GM18499 (cell line): ENCODE measurements around the gene TOM1L2.
"Not testable (repeated sequence)": the region's sequence is repeated elsewhere in the genome, so short reads cannot be mapped to it uniquely, and the experiment has no call there.

Experiments
- ATAC-seq: cut with Tn5 transposase; IDR thresholded peaks from one replicate; pipeline ENCODE4 v1.9.1; 2021; ENCODE audit warnings: moderate number of reproducible peaks; ENCODE audit not compliant: insufficient read depth, unreplicated experiment

Gene TOM1L2

DNA sequence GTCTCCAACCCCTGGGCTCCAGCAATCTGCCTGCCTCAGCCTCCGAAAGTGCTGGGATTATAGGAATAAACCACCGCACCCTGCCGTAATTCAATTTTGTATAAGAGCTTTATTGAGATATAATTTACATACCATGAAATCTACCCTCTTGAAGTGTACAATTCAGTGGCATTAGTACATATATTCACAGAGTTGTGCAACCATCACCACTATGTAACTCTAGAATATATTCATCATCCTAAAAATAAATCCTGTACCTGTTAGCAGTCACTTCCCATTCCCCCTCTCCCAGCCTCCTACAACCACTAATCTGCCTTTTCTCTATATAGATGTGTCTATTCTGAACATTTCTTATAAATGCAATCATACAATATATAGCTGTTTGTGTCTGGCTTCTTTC is 26.1 kb downstream of the TOM1L2 start:
- no peak for ATAC-seq

DNA sequence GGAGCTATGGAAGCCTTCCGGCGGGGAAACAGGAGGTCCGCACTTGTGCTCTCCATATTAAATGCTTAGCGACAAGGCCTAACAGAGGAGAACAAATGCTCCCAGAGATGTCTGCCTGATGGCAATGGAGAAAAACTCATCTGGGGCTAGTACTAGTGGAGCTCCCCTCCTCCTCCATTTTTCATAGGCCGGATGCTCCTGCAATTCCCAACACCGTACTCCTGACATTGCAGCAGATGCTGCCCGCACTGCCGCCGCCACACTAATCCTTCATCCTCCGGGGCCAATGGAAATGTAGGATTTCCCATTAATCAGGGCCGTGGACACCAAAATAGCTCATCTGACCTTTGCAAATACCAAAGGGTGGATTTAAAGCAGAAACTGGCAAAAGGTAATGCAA is 27.5 kb downstream of the TOM1L2 start:
- no peak for ATAC-seq

DNA sequence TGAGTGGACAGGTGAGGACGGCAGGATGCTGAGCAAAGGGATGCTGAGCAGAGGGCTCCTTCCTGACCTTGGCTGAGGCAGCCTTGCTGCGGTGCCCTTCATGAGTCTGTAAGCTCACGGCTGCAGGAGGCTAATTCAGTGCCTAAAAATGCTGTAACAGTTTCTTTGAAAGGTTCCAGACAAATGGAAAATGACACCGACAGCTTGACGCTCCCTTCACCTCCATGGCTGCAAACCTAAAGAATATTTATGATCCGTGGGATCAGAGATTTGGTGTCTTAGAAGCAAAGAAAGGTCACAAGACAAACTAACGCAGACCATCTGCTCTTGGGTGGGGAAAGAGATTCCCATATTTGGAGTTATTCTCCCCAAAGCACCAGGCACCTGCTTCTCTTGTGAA is 28.0 kb downstream of the TOM1L2 start:
- no peak for ATAC-seq

DNA sequence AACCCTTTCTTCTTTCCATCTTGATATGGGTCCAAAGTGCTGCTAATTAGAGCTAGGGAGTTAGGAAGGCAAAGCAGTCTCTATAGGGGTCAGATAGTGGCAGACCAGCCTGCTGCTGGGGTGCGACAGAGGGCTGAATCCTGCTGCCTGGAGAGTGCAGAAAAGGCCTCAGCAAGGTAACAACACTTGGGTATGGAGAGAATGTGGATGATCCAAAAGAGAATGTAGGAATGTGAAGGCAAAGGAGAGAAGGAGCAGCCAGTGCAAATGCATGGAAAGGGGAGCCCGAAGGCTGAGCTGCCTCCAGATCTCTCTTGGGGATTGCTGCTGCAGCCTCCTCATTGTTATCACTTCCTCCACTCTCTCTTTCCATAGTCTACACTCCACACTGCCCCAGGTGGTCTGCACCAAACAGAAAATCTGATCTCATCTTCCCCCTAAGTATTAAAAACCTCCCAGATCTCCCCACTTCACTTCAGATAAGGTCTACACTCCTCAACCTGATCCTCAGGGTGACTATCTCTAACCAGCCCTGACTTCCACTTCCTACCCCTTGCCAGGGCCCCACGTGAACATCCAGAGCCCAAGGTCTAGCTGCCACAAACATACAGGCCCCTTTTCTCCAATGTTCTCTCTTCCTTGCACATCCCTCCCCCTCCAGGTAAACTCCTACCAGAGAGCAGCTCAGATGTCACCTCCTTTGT is 28.8 kb downstream of the TOM1L2 start:
- ATAC-seq, result no peak

DNA sequence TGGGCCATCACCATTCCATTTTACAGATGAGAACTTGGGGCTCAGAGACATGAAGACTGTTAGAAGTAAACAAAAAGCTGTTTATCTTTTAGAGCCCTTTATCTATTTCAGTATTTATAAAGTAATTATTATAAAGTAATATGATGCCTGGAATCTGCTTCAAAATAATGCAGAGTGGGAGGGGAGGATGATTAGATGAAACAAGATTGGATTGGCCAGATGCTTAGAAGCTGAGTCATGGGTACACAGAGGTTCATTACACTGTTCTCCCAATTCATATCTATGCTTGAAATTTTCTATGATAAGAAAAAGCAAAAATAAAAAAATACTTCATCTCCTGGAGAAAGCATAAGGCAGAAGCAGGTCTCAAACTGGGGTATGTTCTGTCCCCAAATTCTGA is 29.4 kb downstream of the TOM1L2 start:
- ATAC-seq, result no peak

DNA sequence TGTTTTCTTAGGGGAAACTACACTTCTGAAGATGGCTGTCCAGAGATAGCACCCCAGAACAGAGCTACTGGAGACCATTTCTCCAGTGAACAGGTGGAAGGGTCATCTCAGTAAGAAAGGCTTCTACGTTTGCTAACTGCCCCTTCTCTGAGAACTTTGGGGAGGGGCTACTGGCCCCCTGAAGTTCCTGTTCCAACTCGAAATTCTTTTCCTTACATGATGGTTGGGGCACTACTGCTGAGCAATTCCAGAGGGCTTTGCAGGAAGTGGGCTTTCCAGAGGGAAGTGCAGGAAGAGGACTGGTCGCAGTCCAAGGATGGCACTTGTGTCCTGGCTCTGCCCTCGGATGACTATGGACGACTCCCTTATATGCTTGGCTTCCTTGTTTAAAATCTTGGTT is 31.2 kb downstream of the TOM1L2 start:
- ATAC-seq, result no peak

DNA sequence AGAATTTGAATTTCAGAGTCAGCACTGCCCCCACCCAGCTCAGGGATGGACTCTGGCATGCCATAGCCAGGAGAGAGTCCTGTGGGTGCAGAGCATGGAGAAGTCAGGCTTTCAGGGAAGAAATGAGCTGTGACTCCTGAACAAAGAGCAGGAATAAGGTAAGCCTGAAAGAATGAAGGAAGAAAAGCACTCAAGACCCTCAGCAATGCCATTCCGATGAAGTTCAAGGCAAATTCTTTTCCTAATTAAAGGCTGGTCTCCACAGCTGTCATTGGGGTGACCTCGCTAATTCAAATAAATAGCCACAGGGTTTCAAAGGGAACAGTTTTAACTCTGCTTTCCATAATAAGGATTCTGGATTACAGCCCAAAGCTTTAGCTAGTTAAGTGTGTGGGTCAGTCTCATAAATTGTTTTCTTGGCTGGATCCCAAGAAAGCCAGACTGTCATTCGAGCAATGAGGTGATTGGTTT is 31.7 kb downstream of the TOM1L2 start:
- ATAC-seq, result no peak

DNA sequence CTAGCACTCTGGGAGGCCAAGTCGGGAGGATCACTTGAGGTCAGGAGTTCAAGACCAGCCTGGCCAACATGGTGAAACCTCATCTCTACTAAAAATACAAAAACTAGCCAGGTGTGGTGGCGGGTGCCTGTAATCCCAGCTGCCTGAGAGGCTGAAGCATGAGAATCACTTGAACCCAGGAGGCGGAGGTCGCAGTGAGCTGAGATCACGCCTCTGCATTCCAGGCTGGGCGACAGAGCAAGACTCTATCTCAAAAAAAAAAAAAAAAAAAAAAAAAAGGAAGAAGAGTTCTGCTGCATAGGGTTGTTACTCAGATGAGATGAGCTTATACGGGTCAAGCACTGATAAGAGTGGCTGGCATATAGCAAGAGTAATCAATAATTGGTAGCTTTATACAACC is 32.3 kb downstream of the TOM1L2 start:
- ATAC-seq, result not testable (repeated sequence)

DNA sequence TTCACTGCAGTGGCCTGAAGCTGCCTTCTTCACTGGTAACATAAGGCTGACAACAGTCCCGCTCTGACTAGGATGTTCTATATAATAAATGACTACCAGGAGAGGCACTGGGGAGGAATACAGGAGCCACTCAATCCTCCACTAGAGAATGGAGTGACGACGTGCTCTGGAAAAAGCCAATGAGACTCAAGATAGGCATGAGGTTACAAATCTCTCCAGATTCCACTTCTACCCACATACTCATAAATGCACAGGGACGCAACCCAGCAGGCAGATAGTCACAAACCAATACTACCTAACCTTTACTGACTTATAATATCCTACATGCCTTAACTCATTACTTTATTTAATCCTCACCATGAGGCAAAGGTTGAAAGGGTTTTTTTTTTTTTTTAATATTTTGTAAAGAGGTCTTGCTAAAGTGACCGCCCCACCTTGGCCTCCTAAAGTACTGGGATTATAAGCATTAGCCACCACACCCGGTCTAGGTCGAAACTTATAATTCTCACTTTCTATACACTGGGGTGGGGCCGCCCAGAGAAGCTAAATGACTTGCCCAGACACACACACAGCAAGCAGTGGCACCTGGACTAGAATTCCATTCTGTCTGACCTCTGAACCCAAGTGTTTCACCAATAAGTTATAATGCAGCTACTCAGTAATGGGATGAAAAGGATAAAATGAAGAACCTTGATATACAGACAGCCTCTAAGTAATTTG is 33.7 kb downstream of the TOM1L2 start:
- ATAC-seq, result no peak

DNA sequence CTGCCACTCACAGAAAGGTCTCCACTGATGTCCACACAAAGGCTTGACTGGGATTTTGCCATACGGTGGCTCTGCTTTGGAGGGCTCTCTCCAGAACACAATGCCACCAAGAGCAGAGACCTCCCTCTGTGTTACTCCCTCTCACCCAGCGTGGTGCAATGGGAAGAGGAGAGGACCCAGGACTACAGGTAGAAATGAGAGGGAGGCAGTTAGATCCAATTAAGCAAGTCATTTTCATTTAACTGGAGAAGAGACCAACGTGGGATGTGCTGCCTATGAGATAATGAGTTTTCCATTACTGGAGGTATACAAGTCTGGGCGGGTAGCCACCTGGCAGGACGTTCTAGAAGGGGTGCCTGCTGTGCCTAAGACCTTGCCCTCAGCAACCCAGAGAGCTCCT is 34.2 kb downstream of the TOM1L2 start:
- no peak for ATAC-seq

DNA sequence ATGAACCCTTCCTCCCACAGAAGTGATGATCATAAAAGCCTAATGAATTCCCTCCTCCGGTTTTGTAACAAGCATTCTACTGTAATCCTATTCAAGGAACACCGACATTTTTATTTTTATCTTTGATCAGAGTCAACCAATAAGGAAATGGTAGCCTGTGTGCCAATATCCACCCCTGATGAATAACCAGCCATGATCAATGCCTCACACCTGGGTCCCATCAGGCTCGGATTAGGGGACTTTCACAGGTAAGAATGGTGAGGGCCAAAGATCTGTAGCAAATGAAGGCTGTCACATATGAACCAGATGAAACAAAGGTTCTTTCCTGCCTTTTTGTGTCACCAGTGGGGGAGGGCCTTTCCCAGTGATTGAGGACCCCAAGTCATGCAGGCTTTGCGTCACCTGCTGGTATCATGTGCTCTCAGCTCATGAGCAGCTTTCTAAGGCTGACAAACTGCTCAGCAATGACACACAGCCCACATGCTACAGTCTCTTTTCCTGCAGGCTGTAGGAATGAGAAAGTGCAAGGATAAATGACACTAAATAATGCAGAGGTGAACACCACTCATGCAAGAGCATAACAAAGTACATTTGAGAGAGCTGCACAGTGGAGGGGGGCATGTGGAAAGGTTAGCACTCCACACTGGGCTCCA is 34.9 kb downstream of the TOM1L2 start:
- ATAC-seq, result no peak

DNA sequence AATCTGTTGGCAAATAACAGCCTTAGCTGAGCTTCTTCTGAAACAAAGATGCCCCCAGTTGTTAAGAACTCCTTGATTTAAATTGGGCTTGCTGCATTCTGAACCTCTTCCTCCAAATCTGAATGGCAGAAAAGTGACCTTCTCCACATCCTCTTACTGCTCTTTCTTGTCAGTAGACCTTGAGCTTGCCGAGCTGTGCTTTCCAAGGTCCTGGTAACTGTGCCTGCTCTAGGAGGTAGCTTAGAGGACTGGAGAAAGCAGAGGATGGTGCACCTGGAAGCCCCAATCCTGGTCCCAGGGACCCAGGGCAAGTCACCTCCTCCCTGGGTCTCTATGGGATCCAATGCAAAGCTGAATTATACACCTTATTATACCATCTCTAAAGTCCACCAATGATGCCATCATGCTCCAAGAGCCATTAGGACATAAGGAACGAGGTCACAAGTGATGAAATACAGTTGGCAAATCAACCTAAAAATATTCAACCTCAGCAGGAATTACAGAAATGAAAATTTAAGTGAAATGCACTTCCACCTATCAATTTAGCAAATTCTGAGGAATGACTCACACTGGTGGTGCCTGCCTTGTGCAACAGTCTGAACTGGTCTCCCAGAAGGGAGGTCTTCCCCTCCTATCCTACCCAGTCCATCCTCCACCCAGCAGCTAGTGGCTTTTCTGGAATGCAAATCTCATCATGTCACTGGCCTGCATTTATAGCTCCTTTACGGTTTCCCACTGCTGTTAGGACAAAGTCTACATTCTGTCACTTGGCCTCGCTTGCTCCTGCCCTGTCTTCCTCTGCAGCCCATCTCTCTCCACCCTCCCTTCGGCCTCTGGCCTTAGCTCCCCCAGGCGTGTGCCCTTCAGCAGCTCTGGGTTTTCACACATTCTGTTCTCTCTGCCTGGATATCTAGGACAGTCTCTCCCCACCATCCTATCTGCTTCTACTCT is 36.6 kb downstream of the TOM1L2 start:
- ATAC-seq, result no peak

DNA sequence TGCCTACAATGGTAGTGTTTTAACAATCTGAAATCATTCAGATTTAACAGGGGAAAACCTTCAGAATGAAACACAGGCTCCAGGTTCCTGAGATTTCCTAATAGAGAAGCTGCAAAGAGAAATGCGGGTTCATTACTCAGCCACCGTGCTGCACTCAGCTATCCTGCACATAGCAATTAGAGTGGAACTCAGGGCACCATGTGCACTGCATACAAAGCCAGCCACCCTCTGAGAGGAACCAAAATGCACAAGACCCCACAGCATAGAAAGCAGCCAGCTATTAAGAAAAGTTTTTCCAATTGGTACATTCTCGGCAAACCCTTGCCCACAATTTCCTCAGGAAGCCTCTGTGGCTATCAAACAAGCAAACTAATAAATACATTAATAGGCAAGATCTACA is 37.4 kb downstream of the TOM1L2 start:
- no peak for ATAC-seq

DNA sequence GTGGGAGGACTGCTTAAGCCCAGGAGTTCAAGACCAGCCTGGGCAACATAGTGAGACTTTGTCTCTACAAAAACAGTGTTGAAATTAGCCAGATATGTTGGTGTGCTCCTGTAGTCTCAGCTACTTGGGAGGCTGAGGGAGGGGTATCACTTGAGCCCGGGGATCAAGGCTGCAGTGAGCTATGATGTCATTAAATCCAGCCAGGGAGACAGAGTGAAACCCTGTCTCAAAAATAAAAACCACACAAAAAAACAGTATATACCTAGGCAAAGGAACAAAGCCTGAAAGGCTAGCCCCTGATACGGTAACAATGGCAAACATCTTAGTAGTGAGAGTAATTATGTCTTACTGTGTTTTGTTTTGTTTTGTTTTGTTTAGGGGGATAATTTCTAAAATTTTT is 38.0 kb downstream of the TOM1L2 start:
- no peak for ATAC-seq

DNA sequence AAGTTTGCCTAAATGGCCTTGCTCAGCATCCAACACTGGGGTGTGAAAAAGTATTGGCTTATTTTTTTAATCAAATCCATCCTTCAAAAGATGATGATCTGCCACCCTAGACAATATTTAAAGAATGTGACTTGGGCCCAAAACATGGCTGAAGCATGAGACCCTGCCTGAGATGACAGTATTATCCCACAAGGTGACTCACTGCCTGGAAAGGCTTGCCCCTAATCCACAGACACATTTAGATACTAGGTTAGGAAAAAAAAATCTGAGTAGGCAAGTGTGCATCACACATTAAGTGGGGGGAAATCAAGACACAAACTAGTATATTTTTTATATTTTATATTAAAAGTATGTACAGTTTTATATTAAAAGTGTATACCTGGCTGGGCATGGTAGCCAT is 38.4 kb downstream of the TOM1L2 start:
- no peak for ATAC-seq

DNA sequence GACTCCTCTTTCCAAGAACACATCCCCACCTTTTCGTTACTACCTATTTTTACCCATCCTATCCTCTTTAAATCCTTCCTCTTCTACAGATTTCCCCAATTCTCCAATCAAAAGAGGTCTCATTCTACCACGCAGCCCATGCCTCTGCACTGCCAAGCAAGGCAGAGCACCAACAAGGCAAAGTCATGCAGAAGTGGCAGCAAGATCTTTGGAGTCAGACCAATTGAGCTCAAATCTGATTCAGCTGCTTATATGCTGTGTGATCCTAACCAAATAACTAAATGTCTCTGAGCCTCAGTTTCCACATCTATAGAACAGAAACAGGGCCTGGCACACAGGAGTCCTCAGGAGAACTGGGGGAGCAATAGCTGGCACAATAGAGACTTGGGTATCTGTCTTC is 41.0 kb downstream of the TOM1L2 start:
- ATAC-seq, result no peak

DNA sequence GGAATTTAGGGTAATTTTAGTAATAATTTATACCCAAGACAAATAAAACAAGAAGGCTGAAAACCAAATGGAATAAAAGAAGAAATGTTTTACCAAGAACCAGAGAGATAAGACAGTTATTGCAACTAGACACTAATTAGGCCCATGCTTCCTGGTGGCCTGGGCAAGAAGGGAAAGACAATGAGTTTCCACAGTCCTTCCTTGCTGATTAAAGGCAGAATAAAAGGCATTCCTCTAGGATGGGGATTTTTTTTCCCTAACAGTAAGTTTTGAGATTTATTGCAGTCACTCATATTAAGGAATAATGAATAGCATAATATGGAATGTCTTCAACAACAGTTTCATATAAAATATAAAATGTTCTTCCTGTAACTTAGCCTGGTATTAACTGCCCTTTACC is 41.5 kb downstream of the TOM1L2 start:
- no peak for ATAC-seq

DNA sequence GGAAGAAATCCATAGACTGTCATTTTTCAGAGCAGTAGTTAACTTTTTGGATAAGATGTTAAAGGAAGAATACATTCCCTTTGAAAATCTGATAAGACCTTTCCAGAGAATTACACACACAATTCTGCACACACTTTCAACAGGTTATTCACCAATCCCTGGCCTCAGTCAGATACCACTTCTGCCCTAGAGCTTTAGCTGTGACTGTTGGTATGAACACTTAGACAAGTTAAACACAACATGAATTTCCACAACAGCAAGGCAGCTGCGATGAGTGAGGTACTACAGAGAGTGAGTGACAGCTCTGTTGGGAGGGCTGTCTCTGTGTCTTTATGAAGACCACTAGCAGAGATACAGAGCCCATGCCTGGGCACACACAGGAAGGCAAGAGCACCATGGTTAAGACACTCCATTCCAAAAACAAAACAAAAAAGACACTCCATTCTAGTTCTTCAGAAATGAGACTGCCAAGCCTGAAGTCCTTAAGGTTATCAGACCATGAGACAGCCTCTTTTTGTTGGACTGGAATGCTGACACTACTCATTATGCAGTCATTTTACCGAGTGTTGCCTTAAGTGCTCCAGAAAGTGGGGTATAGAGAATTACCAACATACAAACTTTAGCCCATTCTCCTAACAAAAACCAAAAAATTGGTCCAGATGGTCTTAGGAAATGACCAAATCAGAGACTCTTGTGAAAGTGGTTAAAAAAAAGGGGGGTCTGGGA is 42.4 kb downstream of the TOM1L2 start:
- ATAC-seq, result no peak

DNA sequence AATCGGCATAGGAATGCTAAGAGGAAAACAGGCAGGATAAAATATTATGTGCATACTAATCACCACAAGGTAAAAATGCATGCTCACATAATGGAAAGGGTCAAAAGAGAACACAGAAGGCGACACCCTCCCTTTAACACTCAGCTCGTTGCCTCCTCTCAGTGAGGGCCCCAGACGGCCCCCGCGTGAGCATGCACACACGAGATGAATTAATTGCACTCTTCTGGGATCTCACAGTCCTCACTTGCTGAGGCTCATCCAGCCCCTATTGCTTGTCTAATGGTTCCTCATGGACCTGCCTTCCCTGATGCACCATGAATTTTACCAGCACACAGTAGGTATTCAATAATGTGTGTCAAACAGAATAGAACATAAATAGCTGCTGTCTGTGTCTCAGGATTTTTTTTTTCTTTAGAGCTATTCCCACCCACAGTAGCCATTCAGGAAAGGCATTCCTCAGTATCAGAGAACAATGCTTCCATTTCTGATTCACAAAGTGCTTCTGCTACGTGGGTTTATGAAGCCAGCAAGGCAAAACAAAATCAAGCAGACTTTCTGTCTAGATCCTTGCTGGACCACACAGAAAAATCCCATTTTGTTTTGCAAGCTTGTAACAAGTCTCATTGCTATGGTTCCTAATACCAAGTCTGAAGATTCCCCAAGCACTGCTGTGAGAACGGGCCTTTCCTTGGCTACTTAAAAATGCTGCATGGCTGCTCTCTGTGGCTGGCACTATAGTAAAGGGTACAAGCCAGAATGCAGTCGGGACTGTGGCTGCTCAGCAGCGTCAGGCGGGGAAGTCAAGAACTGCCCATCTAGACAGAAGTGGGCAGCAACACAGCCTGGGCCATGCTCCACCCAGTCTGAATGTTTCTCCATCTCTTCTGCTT is 43.6 kb downstream of the TOM1L2 start:
- ATAC-seq, result no peak
